HEK293 (cell line): ENCODE measurements around the gene NFS1.

Experiments used
- CTCF ChIA-PET: fragments of 350-600 bp; formaldehyde crosslinking; extraction: SDS; loops from one replicate; lab custom pipeline; 2021; ENCODE audit warnings: antibody characterized with exemption; lab: Yijun Ruan, JAX
- POLR2A ChIA-PET: fragments of 300-600 bp; formaldehyde crosslinking; extraction: SDS; loops from one replicate; lab custom pipeline; 2020; ENCODE audit warnings: antibody characterized with exemption, inconsistent platforms; lab: Yijun Ruan, JAX
- H3K27ac ChIP-seq: fragments of 200-500 bp; sonication (Bioruptor generic); 2 replicates; pipeline ENCODE4 v1.5.1; 2014; ENCODE audit warnings: low read depth, low read length, control low read depth, inconsistent platforms; ENCODE audit errors: extremely low read depth
- H3K36me3 ChIP-seq, 2 experiments: fragments of 200-500 bp in 1 of 2; sonication (Bioruptor generic) in 1 of 2; 1 replicate in 1 of 2; 2 replicates in 1 of 2; pipeline ENCODE4 v1.5.1; 2014 to 2017; ENCODE audit warnings: inconsistent platforms in 2 of 2, low read length in 2 of 2; ENCODE audit not compliant: control insufficient read depth in 2 of 2, insufficient read depth in 1 of 2
- H3K4me1 ChIP-seq: fragments of 200-500 bp; sonication (Bioruptor generic); 2 replicates; pipeline ENCODE4 v1.5.1; 2014; ENCODE audit warnings: mild to moderate bottlenecking, low read length, inconsistent platforms; ENCODE audit not compliant: control insufficient read depth, insufficient read depth
- H3K4me3 ChIP-seq: 2 replicates; pipeline ENCODE4 v1.5.1; 2011; ENCODE audit warnings: low read depth, mild to moderate bottlenecking, control low read depth, low read length, moderate library complexity
- H3K9me3 ChIP-seq: fragments of 200-500 bp; sonication (Bioruptor generic); 2 replicates; pipeline ENCODE4 v1.5.1; 2014; ENCODE audit warnings: low read depth, low read length, inconsistent platforms; ENCODE audit not compliant: control insufficient read depth, insufficient read depth
- GLIS2 ChIP-seq: fragments of 450-650 bp; formaldehyde crosslinking; IDR thresholded peaks from 2 replicates; pipeline ENCODE4 v1.5.1; 2016; ENCODE audit warnings: missing biosample characterization, missing genetic modification characterization
- HOXD13 ChIP-seq: sonication (generic); formaldehyde crosslinking; IDR thresholded peaks from 2 replicates; pipeline ENCODE4 v1.8.0; 2022; ENCODE audit warnings: missing genetic modification reagents, borderline replicate concordance
- IKZF3 ChIP-seq: fragments of 450-650 bp; IDR thresholded peaks from 2 replicates; pipeline ENCODE4 v1.5.0; 2018; ENCODE audit warnings: missing biosample characterization, mild to moderate bottlenecking, missing genetic modification characterization, moderate library complexity
- KLF9 ChIP-seq: fragments of 450-650 bp; formaldehyde crosslinking; IDR thresholded peaks from 2 replicates; pipeline ENCODE4 v1.5.1; 2016; ENCODE audit warnings: missing biosample characterization, missing genetic modification characterization, low read depth
- REPIN1 ChIP-seq: fragments of 450-650 bp; formaldehyde crosslinking; IDR thresholded peaks from 2 replicates; pipeline ENCODE4 v1.5.1; 2017; ENCODE audit warnings: missing biosample characterization, missing genetic modification characterization, low read depth
- SALL2 ChIP-seq: fragments of 450-650 bp; formaldehyde crosslinking; IDR thresholded peaks from 2 replicates; pipeline ENCODE4 v1.5.0; 2017; ENCODE audit warnings: missing biosample characterization, mild to moderate bottlenecking, missing genetic modification characterization, borderline replicate concordance
- ZNF133 ChIP-seq: fragments of 450-650 bp; formaldehyde crosslinking; IDR thresholded peaks from 2 replicates; pipeline ENCODE4 v1.5.1; 2016; ENCODE audit warnings: missing biosample characterization, missing genetic modification characterization
- ZNF394 ChIP-seq: fragments of 450-650 bp; formaldehyde crosslinking; IDR thresholded peaks from 2 replicates; pipeline ENCODE4 v1.5.1; 2016; ENCODE audit warnings: missing biosample characterization, missing genetic modification characterization, mild to moderate bottlenecking, moderate library complexity, borderline replicate concordance
- ZNF416 ChIP-seq: fragments of 450-650 bp; formaldehyde crosslinking; IDR thresholded peaks from 2 replicates; pipeline ENCODE4 v1.5.1; 2016; ENCODE audit warnings: missing biosample characterization, missing genetic modification characterization
- ZNF510 ChIP-seq: fragments of 450-650 bp; formaldehyde crosslinking; IDR thresholded peaks from 2 replicates; pipeline ENCODE4 v1.5.1; 2018; ENCODE audit warnings: mild to moderate bottlenecking, missing genetic modification characterization, missing biosample characterization; ENCODE audit not compliant: insufficient replicate concordance
- ZNF561 ChIP-seq: fragments of 450-650 bp; IDR thresholded peaks from 2 replicates; pipeline ENCODE4 v1.5.1; 2018; ENCODE audit warnings: missing biosample characterization, missing genetic modification characterization, borderline replicate concordance
- ZNF580 ChIP-seq: fragments of 450-650 bp; formaldehyde crosslinking; IDR thresholded peaks from 2 replicates; pipeline ENCODE4 v1.5.1; 2016; ENCODE audit warnings: missing biosample characterization, missing genetic modification characterization
- ZNF600 ChIP-seq: fragments of 450-650 bp; formaldehyde crosslinking; IDR thresholded peaks from 2 replicates; pipeline ENCODE4 v1.5.1; 2016; ENCODE audit warnings: missing biosample characterization, missing genetic modification characterization
- ZNF664 ChIP-seq: fragments of 450-650 bp; formaldehyde crosslinking; IDR thresholded peaks from 2 replicates; pipeline ENCODE4 v1.5.1; 2016; ENCODE audit warnings: missing biosample characterization, missing genetic modification characterization
- ZSCAN30 ChIP-seq: fragments of 450-650 bp; IDR thresholded peaks from 2 replicates; pipeline ENCODE4 v1.5.1; 2018; ENCODE audit warnings: missing biosample characterization, mild to moderate bottlenecking, missing genetic modification characterization, moderate library complexity
- TF ChIP-seq, protein P1 (sequence below): sonication (generic); formaldehyde crosslinking; IDR thresholded peaks from 2 replicates; pipeline ENCODE4 v1.8.1; 2022; ENCODE audit warnings: mild to moderate bottlenecking, moderate library complexity, missing genetic modification reagents
- TF ChIP-seq, protein P2 (sequence below): fragments of 450-650 bp; formaldehyde crosslinking; IDR thresholded peaks from 2 replicates; pipeline ENCODE4 v1.5.0; 2017; ENCODE audit warnings: missing biosample characterization, missing genetic modification characterization, borderline replicate concordance
- TF ChIP-seq, protein P3 (sequence below): fragments of 450-650 bp; formaldehyde crosslinking; IDR thresholded peaks from 2 replicates; pipeline ENCODE4 v1.5.1; 2016; ENCODE audit warnings: missing biosample characterization, missing genetic modification characterization
- TF ChIP-seq, protein P4 (sequence below): fragments of 450-650 bp; formaldehyde crosslinking; IDR thresholded peaks from 2 replicates; pipeline ENCODE4 v1.5.1; 2016; ENCODE audit warnings: missing biosample characterization, missing genetic modification characterization

NFS1 gene

GRCh38 chr20:35737865-35738333, 38.7 kb upstream of the NFS1 start:
- Histone ChIP-seq H3K9me3 (no peaks in the 10 kb centered on the region), H3K4me3 (no peak overlapping the region), H3K4me1 (peaks cover 4% of the 10 kb centered on the region), H3K36me3 (peaks cover 66 to 83% of the 10 kb centered on the region in 2 experiments), H3K27ac (no peak overlapping the region)
- TF ChIP-seq ZNF600 (tag by site-specific recombination) (0 out of 2 replicates have a peak, but pooled peaks have one; percentile 11), HOXD13 (CRISPR knock-in tag) (no peak)
- ChIA-PET POLR2A (interaction anchor here (0.6 to 0.7 kb wide), 2 partner anchors 12 to 195 kb away, joined by 6 to 12 read pairs; no protein-coding TSS in a partner anchor), CTCF (no interaction called here)

- CTCF ChIA-PET: interaction anchor here (0.8 to 1.2 kb wide), 2 partner anchors 149 to 211 kb away, joined by 4 to 5 read pairs; no protein-coding TSS in a partner anchor
- Histone ChIP-seq H3K4me1 (peaks cover 4% of the 10 kb centered on the region), H3K36me3 (peaks cover 84 to 98% of the 10 kb centered on the region in 2 experiments), H3K9me3 (no peaks in the 10 kb centered on the region), H3K27ac (no peak overlapping the region; the same call in 1 of the 2 replicates), H3K4me3 (no peak overlapping the region)
- POLR2A ChIA-PET: interaction anchor here (1.2 kb wide), 1 partner anchor 20 kb away, joined by 3 read pairs; no protein-coding TSS in a partner anchor
- TF ChIP-seq, protein P1, sequence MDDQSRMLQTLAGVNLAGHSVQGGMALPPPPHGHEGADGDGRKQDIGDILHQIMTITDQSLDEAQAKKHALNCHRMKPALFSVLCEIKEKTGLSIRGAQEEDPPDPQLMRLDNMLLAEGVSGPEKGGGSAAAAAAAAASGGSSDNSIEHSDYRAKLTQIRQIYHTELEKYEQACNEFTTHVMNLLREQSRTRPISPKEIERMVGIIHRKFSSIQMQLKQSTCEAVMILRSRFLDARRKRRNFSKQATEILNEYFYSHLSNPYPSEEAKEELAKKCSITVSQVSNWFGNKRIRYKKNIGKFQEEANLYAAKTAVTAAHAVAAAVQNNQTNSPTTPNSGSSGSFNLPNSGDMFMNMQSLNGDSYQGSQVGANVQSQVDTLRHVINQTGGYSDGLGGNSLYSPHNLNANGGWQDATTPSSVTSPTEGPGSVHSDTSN (CRISPR knock-in tag): no peak
- TF ChIP-seq, protein P2, sequence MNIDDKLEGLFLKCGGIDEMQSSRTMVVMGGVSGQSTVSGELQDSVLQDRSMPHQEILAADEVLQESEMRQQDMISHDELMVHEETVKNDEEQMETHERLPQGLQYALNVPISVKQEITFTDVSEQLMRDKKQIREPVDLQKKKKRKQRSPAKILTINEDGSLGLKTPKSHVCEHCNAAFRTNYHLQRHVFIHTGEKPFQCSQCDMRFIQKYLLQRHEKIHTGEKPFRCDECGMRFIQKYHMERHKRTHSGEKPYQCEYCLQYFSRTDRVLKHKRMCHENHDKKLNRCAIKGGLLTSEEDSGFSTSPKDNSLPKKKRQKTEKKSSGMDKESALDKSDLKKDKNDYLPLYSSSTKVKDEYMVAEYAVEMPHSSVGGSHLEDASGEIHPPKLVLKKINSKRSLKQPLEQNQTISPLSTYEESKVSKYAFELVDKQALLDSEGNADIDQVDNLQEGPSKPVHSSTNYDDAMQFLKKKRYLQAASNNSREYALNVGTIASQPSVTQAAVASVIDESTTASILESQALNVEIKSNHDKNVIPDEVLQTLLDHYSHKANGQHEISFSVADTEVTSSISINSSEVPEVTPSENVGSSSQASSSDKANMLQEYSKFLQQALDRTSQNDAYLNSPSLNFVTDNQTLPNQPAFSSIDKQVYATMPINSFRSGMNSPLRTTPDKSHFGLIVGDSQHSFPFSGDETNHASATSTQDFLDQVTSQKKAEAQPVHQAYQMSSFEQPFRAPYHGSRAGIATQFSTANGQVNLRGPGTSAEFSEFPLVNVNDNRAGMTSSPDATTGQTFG (tag by site-specific recombination): no peak
- TF ChIP-seq, protein P3, sequence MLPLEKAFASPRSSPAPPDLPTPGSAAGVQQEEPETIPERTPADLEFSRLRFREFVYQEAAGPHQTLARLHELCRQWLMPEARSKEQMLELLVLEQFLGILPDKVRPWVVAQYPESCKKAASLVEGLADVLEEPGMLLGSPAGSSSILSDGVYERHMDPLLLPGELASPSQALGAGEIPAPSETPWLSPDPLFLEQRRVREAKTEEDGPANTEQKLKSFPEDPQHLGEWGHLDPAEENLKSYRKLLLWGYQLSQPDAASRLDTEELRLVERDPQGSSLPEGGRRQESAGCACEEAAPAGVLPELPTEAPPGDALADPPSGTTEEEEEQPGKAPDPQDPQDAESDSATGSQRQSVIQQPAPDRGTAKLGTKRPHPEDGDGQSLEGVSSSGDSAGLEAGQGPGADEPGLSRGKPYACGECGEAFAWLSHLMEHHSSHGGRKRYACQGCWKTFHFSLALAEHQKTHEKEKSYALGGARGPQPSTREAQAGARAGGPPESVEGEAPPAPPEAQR (tag by site-specific recombination): no peak
- TF ChIP-seq, protein P4, sequence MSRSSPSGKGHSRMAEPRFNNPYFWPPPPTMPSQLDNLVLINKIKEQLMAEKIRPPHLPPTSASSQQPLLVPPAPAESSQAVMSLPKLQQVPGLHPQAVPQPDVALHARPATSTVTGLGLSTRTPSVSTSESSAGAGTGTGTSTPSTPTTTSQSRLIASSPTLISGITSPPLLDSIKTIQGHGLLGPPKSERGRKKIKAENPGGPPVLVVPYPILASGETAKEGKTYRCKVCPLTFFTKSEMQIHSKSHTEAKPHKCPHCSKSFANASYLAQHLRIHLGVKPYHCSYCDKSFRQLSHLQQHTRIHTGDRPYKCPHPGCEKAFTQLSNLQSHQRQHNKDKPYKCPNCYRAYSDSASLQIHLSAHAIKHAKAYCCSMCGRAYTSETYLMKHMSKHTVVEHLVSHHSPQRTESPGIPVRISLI (tag by site-specific recombination): no peak
- TF ChIP-seq REPIN1 (tag by site-specific recombination): no peak
- TF ChIP-seq ZNF394 (tag by site-specific recombination): no peak
- no peak for TF ChIP-seq ZNF664 (tag by site-specific recombination)
- TF ChIP-seq SALL2 (tag by site-specific recombination): no peak
Measured at GRCh38 chr20:35735826-35736470, 36.8 kb upstream of the NFS1 start.

GRCh38 chr20:35734777-35735649, 35.9 kb upstream of the NFS1 start:
- CTCF ChIA-PET: interaction anchor here (0.7 to 1.2 kb wide), 3 partner anchors 150 to 212 kb away, joined by 3 to 5 read pairs (median 4); no protein-coding TSS in a partner anchor
- H3K4me1 ChIP-seq: peaks cover 4% of the 10 kb centered on the region
- TF ChIP-seq IKZF3: no peak
- TF ChIP-seq ZSCAN30 (tag by site-specific recombination): no peak
- TF ChIP-seq ZNF580 (tag by site-specific recombination): no peak
- TF ChIP-seq ZNF510: no peak
- TF ChIP-seq GLIS2 (tag by site-specific recombination): no peak
- TF ChIP-seq KLF9 (tag by site-specific recombination): no peak
- no peak for TF ChIP-seq ZNF133
- no peak for TF ChIP-seq ZNF561
- TF ChIP-seq ZNF416: no peak
- TF ChIP-seq, all 188 proteins: peak for 0
- Histone ChIP-seq H3K4me3 (no peak overlapping the region), H3K9me3 (no peaks in the 10 kb centered on the region), H3K27ac (no peak overlapping the region), H3K36me3 (peaks cover 85 to 99% of the 10 kb centered on the region in 2 experiments)
- POLR2A ChIA-PET: interaction anchor here (0.9 to 1.2 kb wide), 2 partner anchors 15 to 36 kb away, joined by 3 read pairs; partner anchors contain the start of genes NFS1 and ROMO1
